ENCODE data around the gene RUSF1.
"Not testable (repeated sequence)": the region's sequence is repeated elsewhere in the genome, so short reads cannot be mapped to it uniquely, and the experiment has no call there.

Gene RUSF1

GRCh38 chr16:31507929-31508705 lies at the start of gene RUSF1:
Gene RUSF1 (minus strand): TSS chr16:31508391. CDS start chr16:31508373, 18 bp downstream.
- DNase-seq, result peak; percentile 75 to 82

- DNase-seq, result no peak
Measured at GRCh38 chr16:31542763-31543162, 34.6 kb upstream of the RUSF1 start.

GRCh38 chr16:31539762-31540161 lies 31.6 kb upstream of the RUSF1 start:
- not testable (repeated sequence) for DNase-seq

DNA sequence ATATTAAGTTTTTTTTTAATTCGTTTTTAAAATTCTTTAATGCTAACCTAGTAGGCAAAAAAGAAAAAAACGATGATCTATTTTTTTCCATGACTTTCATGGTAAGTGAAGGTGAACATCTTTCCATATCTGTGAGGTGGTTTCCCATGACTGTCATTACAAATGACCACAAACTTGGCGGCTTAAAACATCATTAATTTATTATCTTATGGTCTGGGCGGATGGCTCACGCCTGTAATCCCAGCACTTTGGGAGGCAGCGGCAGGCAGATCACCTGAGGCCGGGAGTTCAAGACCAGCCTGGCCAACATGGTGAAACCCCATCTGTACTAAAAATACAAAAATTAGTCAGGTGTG lies 30.0 kb upstream of the RUSF1 start:
- not testable (repeated sequence) for DNase-seq

GRCh38 chr16:31537362-31538242 lies 29.4 kb upstream of the RUSF1 start:
- DNase-seq, result no peak

DNA sequence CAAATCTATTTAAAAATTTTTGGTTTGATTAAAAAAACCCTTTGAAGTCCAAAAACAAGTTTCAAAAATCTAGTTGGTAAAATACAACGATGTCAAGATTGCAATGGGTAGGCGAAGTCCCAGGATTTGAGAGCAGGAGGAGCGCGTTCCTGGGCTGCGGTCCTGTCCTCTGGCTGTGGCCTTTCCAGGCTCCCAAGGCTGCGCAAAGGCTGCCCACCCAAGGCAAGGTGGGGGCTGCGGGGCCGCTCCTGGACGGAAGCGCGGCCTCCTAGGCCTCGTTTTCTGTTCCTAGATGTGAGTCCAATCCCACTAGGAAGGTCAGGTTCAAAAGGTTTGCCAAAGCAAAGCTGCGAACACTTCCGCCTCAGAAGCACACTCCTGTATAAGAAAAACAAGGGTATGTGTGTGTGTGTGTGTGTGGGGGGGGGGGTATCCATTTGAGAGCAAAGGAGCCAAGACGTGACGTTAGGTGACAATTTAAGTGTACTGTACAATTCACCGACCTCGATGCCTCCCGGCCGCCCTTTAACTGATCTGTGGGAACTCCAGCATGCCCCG lies 28.7 kb upstream of the RUSF1 start:
- DNase-seq, result no peak

- no peak for DNase-seq
Measured at GRCh38 chr16:31535737-31536136, 27.5 kb upstream of the RUSF1 start.

GRCh38 chr16:31532896-31533295 lies 24.7 kb upstream of the RUSF1 start:
- DNase-seq, result no peak

GRCh38 chr16:31532120-31532519 lies 23.9 kb upstream of the RUSF1 start:
- no peak for DNase-seq

DNA sequence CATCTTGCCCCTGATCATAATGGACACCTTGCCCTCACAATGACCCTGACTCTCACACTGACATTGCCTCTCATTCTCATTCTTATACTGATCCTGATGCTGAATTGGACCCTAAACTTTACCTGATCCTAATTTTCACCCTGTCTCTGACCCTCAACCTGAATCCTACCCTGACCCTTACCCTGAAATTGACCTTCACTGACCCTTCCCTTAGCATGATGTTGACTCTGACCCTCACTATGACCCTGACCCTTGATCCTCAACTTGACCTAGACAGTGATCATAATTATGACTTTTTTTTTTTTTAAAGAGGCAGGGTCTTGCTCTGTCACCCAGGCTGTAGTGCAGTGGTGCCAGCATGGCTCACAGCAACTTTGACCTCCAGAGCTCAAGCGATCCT lies 22.9 kb upstream of the RUSF1 start:
- DNase-seq, result no peak

- DNase-seq, result no peak
Measured at GRCh38 chr16:31530405-31530804, 22.2 kb upstream of the RUSF1 start.

DNA sequence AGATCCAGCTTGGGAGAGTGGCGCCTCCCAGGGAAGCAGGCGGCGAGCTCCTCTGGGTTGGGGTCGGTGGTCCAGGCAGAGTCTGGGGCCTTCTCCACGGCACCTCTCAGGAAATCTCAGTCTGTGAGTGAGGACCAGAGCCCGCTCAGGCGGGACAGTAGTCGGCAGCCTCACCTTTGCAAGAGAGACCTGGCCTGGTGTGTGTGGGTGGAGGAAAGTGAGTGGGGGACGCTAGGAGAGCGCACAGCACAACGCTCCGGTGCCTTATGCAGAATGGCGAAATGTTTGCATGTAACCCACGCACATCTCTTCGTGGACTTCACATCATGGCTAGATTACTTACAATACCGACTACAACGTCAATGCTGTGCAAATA lies 21.7 kb upstream of the RUSF1 start:
- DNase-seq, result no peak

DNA sequence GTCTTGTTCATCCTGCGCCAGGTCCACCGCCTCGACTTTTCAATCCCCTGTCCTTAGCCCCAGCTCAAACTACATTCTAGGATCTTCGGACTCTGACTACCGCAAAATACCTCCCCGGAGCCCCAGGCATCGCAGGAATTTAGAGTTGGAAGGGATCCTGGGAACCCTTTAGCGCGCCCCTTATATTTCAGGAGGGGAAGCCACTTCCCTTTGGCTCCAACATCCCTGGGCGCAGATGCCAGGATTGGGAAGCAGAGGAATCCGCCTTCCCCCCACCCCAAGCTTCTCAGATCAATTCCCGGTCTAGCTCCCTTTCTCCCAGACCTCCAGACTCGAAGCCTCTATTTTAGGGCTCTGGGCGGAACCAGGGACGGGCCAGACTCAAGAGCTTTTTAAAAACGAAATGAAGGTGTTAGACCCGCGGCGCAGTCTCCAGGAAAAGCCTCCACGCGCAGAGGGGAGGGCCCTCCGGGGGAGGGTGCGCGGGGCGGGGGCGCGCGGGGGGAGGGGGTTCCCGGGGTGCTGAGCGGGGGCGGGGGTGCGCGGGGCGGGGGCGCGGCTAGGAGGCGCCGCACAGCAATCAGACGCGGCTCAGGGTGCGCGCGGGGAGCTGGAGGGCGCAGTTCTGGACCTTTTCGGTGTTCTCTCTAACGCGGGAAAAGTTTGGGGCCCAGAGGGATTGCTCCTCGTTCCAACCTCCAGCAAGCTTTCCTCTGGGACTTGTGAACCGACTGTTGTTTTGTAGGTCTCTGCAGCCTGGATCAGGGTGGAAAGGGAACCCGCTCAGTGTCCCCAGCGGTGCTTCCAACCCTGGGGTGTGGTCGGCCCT lies 21.1 kb upstream of the RUSF1 start:
- DNase-seq, result no peak

GRCh38 chr16:31528523-31529107 lies 20.4 kb upstream of the RUSF1 start:
- DNase-seq, result no peak

DNA sequence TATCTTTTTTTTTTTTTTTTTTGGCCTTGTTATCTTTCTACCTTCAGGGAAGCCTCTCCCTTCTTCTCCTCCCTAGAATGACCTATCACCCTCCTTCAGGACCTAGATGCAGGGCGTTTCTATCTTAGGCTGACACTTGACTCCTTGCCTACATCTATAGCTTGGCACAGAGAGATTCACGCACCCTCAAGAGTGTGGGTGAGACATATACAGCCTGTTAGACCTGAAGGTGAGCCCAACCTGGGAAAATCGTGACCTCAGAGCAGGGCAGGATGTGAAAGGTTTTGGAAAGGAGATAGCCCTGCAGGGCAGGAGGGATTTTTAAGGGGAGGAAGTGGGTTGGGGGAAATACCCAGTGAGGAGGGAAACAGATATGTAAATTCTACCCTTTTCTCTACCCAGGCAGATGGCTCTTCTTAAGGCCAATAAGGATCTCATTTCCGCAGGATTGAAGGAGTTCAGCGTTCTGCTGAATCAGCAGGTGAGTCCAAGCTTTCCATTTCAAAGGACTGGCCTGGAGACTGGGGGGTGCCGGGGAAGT lies 19.6 kb upstream of the RUSF1 start, which contains the start of gene AHSP:
TSS of gene AHSP (plus strand) at position 167 of the 541 bp plus-strand sequence. CDS start at position 407, 240 bp downstream.
- DNase-seq, result no peak

DNA sequence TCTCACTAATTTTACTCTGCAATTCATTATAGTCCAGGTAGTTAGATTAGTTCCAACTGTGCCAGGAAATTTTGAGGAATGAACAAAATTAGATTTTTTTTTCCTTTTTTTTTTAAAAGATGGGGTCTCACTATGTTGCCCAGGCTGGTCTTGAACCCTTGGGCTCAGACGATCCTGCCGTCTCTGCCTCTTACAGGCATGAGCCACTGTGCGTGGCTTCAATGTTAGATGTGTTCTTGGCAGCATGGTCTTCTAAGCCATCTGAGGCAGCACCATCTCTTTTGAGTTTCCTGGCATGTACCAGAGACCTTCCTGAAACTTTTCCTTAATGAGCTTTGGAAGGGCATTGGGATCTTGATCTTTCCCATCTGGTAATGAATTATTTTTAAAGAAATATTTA lies 16.9 kb upstream of the RUSF1 start:
- DNase-seq, result no peak

DNA sequence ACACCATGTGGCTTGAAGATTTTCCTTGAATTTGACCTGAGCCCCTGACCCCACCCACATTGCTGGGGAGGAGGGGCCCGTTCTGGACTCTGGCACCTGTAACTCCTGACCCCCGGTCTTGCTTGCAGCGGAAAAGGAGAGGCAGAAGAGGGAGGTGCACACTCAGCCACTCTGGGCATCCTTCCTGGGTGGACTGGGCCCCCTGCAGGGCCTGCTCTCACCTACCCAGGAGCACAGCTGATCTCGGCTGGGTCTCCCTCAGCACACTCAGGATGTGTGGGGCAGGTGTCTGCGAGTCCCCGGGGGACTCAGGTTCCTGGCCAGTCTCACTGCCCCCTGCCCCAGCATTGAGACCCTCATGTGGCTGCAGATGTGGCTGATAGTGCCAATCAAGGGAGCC lies 15.6 kb upstream of the RUSF1 start:
- not testable (repeated sequence) for DNase-seq

DNA sequence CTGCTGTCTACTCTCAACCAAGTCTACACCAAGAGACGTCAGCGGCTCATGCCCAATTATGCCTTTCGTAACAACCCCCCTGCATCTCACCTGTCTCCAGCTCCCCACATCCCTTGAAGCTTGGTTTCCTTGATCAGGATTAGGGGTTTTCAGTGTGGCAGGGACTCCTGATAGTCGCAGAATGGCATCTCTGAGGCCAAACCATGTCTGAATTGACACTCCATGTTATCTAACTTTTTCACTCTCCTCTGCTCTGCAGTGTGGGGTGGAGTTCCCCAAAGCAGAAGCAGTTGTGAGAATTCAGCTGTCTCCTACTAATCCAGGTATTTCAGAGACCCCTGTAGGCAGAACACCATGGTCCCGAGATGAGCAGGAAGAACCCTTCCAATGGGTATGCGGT lies 13.9 kb upstream of the RUSF1 start:
- DNase-seq, result no peak

GRCh38 chr16:31521368-31521767 lies 13.2 kb upstream of the RUSF1 start:
- DNase-seq, result no peak

DNA sequence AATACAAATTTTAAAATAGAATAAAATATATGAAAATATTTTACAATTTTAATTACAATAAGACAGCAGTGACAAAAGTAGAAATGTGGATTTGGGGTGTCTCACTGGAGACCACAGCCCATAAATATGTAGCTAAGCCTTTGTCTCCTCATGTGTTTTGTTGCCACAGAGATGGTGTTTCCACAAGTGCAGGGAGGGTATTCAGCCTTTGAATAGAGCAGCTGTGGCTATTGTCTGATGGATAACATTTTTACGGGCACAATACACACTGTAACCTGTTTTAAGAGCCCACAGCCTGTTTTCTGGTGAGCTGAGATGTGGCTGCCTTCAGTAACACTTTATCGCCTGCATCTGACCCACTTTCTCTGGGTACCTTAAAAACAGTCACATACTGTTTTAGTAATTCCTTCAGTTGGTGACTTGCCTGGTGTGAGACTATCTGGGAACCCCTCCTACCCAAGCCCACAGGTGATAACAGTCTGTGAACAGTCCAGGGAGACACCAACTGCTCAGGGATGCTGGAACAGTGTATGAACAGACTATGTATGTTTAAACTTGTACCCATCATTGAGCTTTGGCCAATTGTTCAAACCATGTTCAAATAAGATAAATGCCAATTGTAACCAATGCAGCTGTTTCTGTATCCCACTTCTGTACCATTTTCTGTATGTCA lies 11.7 kb upstream of the RUSF1 start:
- DNase-seq, result no peak

- DNase-seq, result no peak
Measured at GRCh38 chr16:31517800-31518402, 9.7 kb upstream of the RUSF1 start.
